LHCN-M2 (cell line): ENCODE data around the gene KDM6B. TPM values are rescaled to one million over a fixed set of nuclear protein-coding genes. Genes with fewer than 3 reads are reported as not detected.
"Not testable (repeated sequence)": the region's sequence is repeated elsewhere in the genome, so short reads cannot be mapped to it uniquely, and the experiment has no call there.

Experiments
- DNase-seq: peaks from one replicate; pipeline ENCODE4 v3.0.0-alpha.2; 2012; ENCODE audit warnings: low read depth
- total RNA-seq: library from RNA; depleted of rRNA; stranded (reverse); fragments of >200 nt; gene quantifications from 2 replicates; pipeline ENCODE4 v1.2.3, GENCODE V29; 2014

The KDM6B gene
- total RNA-seq, 1 experiment from 2014 or later: 1.8 TPM

GRCh38 chr17:7852919-7853690 is 19.1 kb downstream of the KDM6B start:
- DNase-seq: no peak

GRCh38 chr17:7853691-7854038 is 19.6 kb downstream of the KDM6B start:
- no peak for DNase-seq

GRCh38 chr17:7854078-7854777 is 20.2 kb downstream of the KDM6B start:
- DNase-seq: no peak

- DNase-seq: no peak
Observed at GRCh38 chr17:7854851-7855659, 21.0 kb downstream of the KDM6B start, which contains the start of gene TMEM88. TSS of gene TMEM88 (plus strand) at chr17:7855066. CDS start at chr17:7855075, 9 bp downstream.

- DNase-seq: no peak
Observed at GRCh38 chr17:7855660-7856010, 21.6 kb downstream of the KDM6B start.

- no peak for DNase-seq
Observed at GRCh38 chr17:7856011-7856810, 22.2 kb downstream of the KDM6B start.

GRCh38 chr17:7856811-7857712 is 23.0 kb downstream of the KDM6B start, which contains the start of gene NAA38:
TSS of gene NAA38 (minus strand) at chr17:7857559. CDS start at chr17:7857463, 96 bp downstream.
- DNase-seq: peak; percentile 99

- DNase-seq: peak; percentile 94
Observed at GRCh38 chr17:7857713-7858521, 23.9 kb downstream of the KDM6B start, which contains the start of gene CYB5D1. TSS of gene CYB5D1 (plus strand) at chr17:7858003. CDS start at chr17:7858135, 132 bp downstream.

- DNase-seq: peak; percentile 38
Observed at GRCh38 chr17:7858522-7858810, 24.4 kb downstream of the KDM6B start.

- no peak for DNase-seq
Observed at GRCh38 chr17:7859028-7859427, 25.0 kb downstream of the KDM6B start.

- peak; percentile 55 for DNase-seq
Observed at GRCh38 chr17:7862692-7863437, 28.8 kb downstream of the KDM6B start.

- DNase-seq: not testable (repeated sequence)
Observed at GRCh38 chr17:7864384-7864783, 30.4 kb downstream of the KDM6B start.

- DNase-seq: no peak
Observed at GRCh38 chr17:7864995-7865650, 31.1 kb downstream of the KDM6B start.

GRCh38 chr17:7867881-7868329 is 33.9 kb downstream of the KDM6B start:
- no peak for DNase-seq

GRCh38 chr17:7873051-7873450 is 39.0 kb downstream of the KDM6B start:
- DNase-seq: no peak

GRCh38 chr17:7875804-7876370 is 41.9 kb downstream of the KDM6B start:
- DNase-seq: no peak

- DNase-seq: no peak
Observed at GRCh38 chr17:7878234-7878633, 44.2 kb downstream of the KDM6B start.
